Measurements from ENCODE around the gene SPINT3.
A peak's percentile ranks its signal among the peaks of the same experiment; 100 is the strongest.

GRCh38 chr20:45545754-45546453 lies 30.5 kb upstream of the SPINT3 start:
- TF ChIP-seq CTCF (IDR thresholded peaks at IDR 0.05) (peak in 2 of 6 experiments; percentile 17 to 37), POLR2A (IDR thresholded peaks at IDR 0.05) (no peak)
